Natural killer cell treated with Interleukin-12 subunit alpha and Interleukin-12 subunit beta and Interleukin-15 and Interleukin-18, amount 100 ng/mL, for 72 hours (primary cell): ENCODE data around the gene DENND11. TPM values are rescaled to one million over a fixed set of nuclear protein-coding genes. Genes with fewer than 3 reads are reported as not detected.

Experiments
- ATAC-seq, 2 donors: fragments of 150-1000 bp; cut with Tn5 transposase in 1 of 2; sonication (Bioruptor Pico), chemical (Tn5 transposase) in 1 of 2; 2 replicates each; pipeline ENCODE4 v1.10.0; 2021
- DNase-seq: peaks from one replicate; pipeline ENCODE4 v3.0.0; 2022; ENCODE audit warnings: low spot score
- H3K27ac Mint-ChIP-seq, 2 donors: 1 replicate in 1 of 2; 2 replicates in 1 of 2; pipeline ENCODE4 v1.8.0; 2022; ENCODE audit warnings: mixed read lengths in 2 of 2, mild to moderate bottlenecking in 1 of 2, moderate library complexity in 1 of 2
- H3K27me3 Mint-ChIP-seq, 2 donors: 1 replicate in 1 of 2; 2 replicates in 1 of 2; pipeline ENCODE4 v1.8.0; 2022; ENCODE audit warnings: mixed read lengths in 2 of 2
- H3K36me3 Mint-ChIP-seq: one replicate; pipeline ENCODE4 v1.8.0; 2022; ENCODE audit warnings: mixed read lengths
- H3K4me1 Mint-ChIP-seq, 2 donors: 1 replicate in 1 of 2; 2 replicates in 1 of 2; pipeline ENCODE4 v1.8.0; 2022; ENCODE audit warnings: low read depth in 2 of 2, mixed read lengths in 2 of 2, mild to moderate bottlenecking in 1 of 2
- H3K4me3 Mint-ChIP-seq: one replicate; pipeline ENCODE4 v1.8.0; 2022; ENCODE audit warnings: mixed read lengths
- H3K9me3 Mint-ChIP-seq: 2 replicates; pipeline ENCODE4 v1.8.0; 2022; ENCODE audit warnings: mixed read lengths
- total RNA-seq, 2 donors: library from RNA; stranded (reverse); gene quantifications; one replicate each; pipeline ENCODE4 v1.2.3, GENCODE V29; 2022

DENND11 gene
- total RNA-seq, 2 donors from 2014 or later = 24.7 to 40.0 TPM

DNA sequence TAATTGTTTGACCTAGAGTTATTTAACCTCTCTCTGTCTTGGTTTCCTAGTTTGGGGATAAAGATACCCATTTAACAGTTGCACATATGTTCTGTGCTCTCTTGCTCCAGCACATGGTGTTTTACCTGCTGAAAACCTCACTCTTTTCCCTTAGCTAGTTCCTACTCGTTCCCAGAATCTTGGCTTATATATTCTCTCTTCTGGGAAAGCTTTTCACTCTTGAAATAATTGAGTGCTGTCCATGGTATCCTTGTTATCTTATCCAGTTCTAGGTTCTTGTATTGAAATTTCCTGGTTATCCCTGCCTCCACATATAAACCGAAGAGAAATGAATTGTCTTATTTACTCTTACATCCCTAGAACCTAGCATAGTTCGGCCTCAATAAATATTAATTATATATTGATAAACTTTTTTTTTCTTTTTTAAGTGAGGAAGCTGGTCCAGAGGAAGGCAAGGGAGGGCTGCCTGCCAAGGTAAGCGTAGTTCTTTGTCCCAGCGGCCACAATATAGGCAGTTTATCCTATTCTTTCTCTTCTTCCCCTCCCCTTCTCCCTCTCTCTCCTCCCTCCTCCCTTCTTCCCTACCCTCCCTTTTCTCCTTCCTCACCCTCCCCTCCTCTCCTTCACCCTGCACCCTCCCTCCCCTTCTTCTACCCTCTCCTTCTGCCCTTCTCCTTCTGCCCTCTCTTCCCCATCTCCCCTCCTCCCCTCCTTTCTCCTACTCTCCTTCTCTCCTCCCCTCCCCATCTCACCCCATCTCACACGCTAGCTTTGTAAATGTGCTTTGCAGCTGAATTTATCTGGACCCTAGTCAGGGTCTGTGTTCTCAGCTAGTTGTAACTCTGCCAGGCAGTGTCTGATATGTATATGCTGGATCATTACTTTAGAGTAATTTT lies 14.1 kb upstream of the DENND11 start:
- Mint-ChIP-seq H3K4me3 (no peak overlapping the region), H3K9me3 (no peaks in the 10 kb centered on the region), H3K36me3 (peaks cover 1% of the 10 kb centered on the region), H3K27me3 (no peaks in the 10 kb centered on the region), H3K27ac (no peak overlapping the region), H3K4me1 (peaks cover 15 to 18% of the 10 kb centered on the region in 2 donors)
- ATAC-seq (no peak), DNase-seq (no peak)

DNA sequence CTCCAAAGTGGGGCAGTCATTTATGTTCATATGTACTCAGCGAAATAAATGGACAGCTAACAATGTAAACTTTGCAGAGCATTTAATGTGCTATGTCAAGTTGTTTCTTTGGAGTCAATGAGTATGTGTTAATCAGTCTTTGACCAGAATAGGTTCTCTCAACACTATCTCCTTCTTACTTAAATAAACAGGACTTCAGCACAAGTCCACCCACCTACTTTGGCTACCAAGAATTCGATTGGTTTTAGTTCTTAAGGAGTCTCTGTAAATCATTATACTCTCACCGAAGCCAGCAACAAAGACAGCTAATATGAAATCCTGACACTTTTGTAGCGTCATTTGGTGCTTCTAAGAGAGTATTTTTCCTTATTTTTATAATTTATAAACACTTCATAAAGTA lies 13.1 kb upstream of the DENND11 start:
- Mint-ChIP-seq H3K4me3 (no peak overlapping the region), H3K9me3 (no peaks in the 10 kb centered on the region), H3K27me3 (no peaks in the 10 kb centered on the region), H3K36me3 (peaks cover 9% of the 10 kb centered on the region), H3K27ac (no peak overlapping the region), H3K4me1 (peaks cover 23 to 28% of the 10 kb centered on the region in 2 donors)
- no peak for DNase-seq
- no peak for ATAC-seq

DNA sequence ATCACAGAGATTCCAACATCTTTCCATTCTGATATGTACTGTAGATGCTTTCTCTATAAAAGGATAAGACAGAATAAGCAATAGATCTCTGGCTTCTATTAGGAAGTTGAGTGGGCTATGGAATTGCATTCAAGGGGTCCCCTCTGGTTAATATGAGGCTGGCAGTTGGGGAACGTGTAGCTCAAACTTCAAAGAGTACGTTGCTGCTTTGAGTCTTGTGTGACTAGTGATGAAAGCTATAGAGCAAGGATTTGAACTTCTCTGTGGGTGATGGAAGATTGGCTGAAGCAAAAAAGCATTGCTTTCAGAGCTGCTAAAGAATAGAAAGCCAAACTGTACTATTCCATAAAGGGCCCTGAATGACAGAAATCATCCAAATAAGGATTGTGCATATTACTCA lies 12.6 kb upstream of the DENND11 start:
- Mint-ChIP-seq H3K9me3 (no peaks in the 10 kb centered on the region), H3K27ac (no peak overlapping the region), H3K4me3 (no peak overlapping the region), H3K36me3 (peaks cover 9% of the 10 kb centered on the region), H3K4me1 (peaks cover 23 to 30% of the 10 kb centered on the region in 2 donors), H3K27me3 (no peaks in the 10 kb centered on the region)
- DNase-seq (no peak), ATAC-seq (no peak)

DNA sequence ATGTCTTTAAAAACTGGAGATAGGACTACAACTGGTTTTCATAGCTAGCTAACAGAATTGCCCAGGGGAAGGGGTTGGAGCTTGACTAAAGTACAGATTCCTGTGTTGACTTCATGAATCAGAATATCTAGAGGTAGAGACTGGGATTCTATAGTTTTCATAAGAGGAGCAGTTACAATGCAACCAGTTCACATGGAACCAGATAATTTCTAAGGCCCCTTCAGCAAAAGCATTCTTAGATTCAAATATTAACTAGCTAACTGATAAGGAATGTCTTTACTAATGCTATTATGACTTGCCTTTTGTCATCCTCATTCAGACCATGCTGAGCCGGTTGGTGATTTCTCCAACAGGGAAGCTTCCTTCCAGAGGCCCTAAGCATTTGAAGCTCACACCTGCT lies 11.9 kb upstream of the DENND11 start:
- no peaks in the 10 kb centered on the region for H3K9me3 Mint-ChIP-seq
- no peak overlapping the region for H3K27ac Mint-ChIP-seq
- peaks cover 23 to 30% of the 10 kb centered on the region in 2 donors for H3K4me1 Mint-ChIP-seq
- no peak for ATAC-seq
- no peaks in the 10 kb centered on the region for H3K27me3 Mint-ChIP-seq
- no peak for DNase-seq
- peaks cover 9% of the 10 kb centered on the region for H3K36me3 Mint-ChIP-seq
- H3K4me3 Mint-ChIP-seq = no peak overlapping the region

DNA sequence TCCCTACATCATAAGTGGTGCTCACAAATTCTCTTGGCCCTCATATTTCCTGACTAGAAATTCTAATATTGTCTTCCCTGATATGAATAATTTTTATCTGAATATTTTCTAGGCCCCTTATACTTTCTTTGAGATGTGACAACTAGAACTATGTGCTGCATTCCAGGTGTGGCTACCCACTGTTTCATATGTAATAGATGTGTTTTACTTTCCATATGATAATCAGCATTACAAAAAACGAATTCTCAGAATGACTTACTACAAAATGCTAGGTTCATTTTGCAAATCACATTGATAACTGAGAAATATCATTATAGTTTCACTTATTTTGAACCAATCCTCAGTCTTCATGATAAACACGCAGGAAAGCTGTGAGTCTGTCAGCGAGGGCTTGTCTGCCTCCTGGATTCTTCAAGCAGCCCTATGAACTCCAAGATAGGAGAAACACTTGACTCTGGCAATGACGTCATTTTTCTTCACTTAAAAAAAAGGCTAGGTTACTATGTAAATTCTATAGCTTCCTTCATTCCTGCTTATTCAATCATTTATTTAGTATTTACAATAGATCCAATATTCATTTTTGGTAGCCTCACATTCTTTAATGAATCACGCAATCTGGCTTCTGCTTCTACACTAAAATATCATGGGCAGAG lies 10.8 kb upstream of the DENND11 start:
- ATAC-seq = no peak
- Mint-ChIP-seq H3K27ac (peak overlapping the region in 1 of 2 donors; percentile 0), H3K4me3 (no peak overlapping the region)

DNA sequence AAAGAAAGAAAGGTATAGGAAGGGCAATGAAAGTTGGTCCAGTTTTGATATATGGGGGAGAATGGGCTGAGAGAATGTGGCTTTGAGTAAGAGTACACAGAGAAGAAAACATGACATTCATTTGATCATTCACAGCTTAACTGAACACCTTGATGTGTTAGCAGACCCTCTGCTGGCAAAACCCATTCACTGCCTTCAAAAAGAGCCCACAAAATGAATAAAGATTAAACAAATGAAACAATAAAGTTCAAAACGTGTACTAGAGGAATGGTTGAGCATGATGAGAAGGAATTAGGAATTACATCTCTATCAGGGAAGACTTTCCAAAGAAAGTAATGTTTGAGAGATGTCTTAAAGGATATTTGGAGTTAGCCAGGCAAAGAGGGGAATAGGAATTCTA lies 8.3 kb upstream of the DENND11 start:
- no peaks in the 10 kb centered on the region for H3K9me3 Mint-ChIP-seq
- ATAC-seq (no peak), DNase-seq (no peak)
- peaks cover 23 to 30% of the 10 kb centered on the region in 2 donors for H3K4me1 Mint-ChIP-seq
- peaks cover 9% of the 10 kb centered on the region for H3K36me3 Mint-ChIP-seq
- no peak overlapping the region for H3K4me3 Mint-ChIP-seq
- H3K27ac Mint-ChIP-seq = peak overlapping the region in 1 of 2 donors; percentile 0
- peaks cover 0 to 2% of the 10 kb centered on the region in 2 donors for H3K27me3 Mint-ChIP-seq

More for the DNA sequence above, 10.8 kb upstream of the DENND11 start:
- DNase-seq = no peak
- Mint-ChIP-seq H3K36me3 (peaks cover 9% of the 10 kb centered on the region), H3K4me1 (peaks cover 23 to 30% of the 10 kb centered on the region in 2 donors), H3K27me3 (no peaks in the 10 kb centered on the region), H3K9me3 (no peaks in the 10 kb centered on the region)

DNA sequence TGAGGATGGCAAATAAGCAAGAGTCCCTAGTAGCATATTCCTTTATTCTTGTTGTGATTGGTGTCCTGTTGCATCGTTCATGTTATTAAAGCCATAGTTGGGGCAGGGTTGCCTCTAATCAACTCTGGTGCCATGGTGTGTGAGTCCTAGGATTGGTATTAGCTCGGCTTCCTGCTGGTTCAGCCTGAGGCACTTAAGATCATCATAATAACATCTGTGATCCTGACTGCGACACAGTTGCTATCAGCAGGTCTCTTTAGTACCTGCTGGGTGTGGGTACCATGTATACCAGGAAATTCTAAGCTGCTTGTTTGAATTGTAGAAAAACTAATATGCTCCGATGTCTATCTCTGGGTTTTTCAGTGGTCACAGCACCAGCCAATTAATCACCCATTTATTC lies 7.8 kb upstream of the DENND11 start:
- H3K9me3 Mint-ChIP-seq = no peaks in the 10 kb centered on the region
- H3K27ac Mint-ChIP-seq = peak overlapping the region in 1 of 2 donors; percentile 0
- H3K4me1 Mint-ChIP-seq = peaks cover 23 to 30% of the 10 kb centered on the region in 2 donors
- DNase-seq (no peak), ATAC-seq (no peak)
- no peak overlapping the region for H3K4me3 Mint-ChIP-seq
- H3K27me3 Mint-ChIP-seq = peaks cover 0 to 2% of the 10 kb centered on the region in 2 donors
- H3K36me3 Mint-ChIP-seq = peaks cover 9% of the 10 kb centered on the region

DNA sequence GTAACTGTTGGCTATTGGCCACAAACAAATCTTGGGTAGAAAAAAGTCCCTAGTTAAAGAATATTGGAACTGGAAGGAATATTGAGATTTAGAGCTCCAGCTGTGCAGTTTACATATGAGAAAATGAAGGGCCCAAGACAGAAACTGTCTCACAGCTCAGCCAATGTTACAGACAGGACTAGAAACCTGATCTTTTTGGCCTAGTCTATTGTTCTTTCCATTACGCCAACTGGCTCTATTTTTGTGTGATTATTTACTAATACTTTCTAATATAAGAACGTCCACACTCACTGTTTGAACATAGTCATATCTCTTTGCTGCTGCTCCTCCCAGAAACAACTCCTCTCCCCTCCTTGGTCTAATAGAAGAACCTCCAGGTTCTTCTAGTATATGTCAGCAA lies 7.4 kb upstream of the DENND11 start:
- DNase-seq (no peak), ATAC-seq (no peak)
- Mint-ChIP-seq H3K4me3 (no peak overlapping the region), H3K27me3 (peaks cover 0 to 2% of the 10 kb centered on the region in 2 donors), H3K9me3 (no peaks in the 10 kb centered on the region), H3K36me3 (peaks cover 9% of the 10 kb centered on the region), H3K27ac (no peak overlapping the region), H3K4me1 (peaks cover 23 to 30% of the 10 kb centered on the region in 2 donors)

DNA sequence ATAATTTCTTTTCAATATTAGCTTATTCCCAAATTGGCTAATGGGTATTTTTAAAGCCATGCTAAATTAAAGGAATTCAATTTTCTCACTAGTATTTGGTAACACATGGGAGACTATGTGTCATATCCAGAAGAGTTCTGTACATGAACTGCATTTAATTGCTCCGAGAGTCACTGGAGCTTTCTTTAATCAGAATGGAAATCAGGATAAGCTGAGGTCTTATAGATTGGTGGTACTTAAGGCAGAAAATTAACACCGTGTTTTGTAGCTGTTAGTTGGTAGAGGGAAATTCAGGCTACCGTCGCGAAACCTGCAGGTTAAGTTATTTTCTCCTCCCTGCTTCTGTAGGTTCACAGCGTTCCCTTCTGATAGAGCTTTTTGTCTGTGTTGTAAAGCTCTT lies 6.4 kb upstream of the DENND11 start, which contains the start of gene WEE2:
Gene WEE2 (plus strand): TSS at position 3 of the 400 bp plus-strand sequence. CDS start 406 bp downstream, outside the sequence.
- ATAC-seq = no peak
- Mint-ChIP-seq H3K4me1 (peaks cover 24 to 30% of the 10 kb centered on the region in 2 donors), H3K27ac (no peak within 1 kb of the TSS)

DNA sequence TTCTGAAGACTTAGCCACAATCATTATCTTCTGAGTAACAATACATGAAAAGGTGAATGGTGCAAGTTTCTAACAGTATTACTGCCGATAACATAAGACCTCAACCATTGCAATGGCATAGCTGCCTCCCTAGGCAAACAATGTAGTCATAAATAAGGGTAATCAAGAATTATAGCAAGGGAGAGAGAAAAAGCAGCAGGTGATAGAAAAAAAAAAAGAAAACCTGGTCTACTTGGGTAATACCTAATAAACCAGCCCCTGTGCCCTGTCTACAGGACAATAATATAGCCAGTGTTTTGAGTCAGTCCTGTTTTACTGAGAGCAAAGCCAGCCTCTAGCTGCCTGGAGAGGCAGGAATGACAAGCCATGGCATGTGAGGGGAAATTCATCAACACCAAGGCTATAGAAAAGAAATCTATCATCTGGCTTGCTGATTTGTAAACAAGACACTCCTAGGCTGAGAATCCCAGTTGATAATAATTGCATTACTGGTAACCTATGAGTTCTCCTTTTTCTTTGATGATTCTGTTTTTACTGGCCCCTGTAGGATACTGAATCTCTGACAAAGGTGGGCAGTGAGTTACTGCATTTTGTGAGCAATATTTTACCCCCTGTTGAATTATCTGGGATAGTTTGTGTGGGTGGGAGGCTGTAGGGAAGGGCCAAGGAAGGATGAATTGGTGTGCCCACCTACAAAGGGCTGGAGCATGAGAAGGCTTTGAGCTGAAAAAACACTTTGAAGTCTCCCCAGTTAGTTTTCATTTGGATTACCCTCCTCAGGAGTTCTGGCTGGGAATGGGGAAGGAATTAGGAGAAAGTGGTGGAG lies 4.5 kb upstream of the DENND11 start:
- Mint-ChIP-seq H3K27ac (no peak overlapping the region), H3K9me3 (no peaks in the 10 kb centered on the region), H3K4me3 (no peak overlapping the region), H3K27me3 (peaks cover 11 to 13% of the 10 kb centered on the region in 2 donors), H3K4me1 (peaks cover 20 to 23% of the 10 kb centered on the region in 2 donors), H3K36me3 (peaks cover 9% of the 10 kb centered on the region)
- ATAC-seq = no peak
- no peak for DNase-seq

More for the DNA sequence above, 6.4 kb upstream of the DENND11 start, which contains the start of gene WEE2:
- peaks cover 1 to 6% of the 10 kb centered on the region in 2 donors for H3K27me3 Mint-ChIP-seq
- H3K9me3 Mint-ChIP-seq = no peaks in the 10 kb centered on the region
- DNase-seq = no peak
- peaks cover 9% of the 10 kb centered on the region for H3K36me3 Mint-ChIP-seq
- no peak within 1 kb of the TSS for H3K4me3 Mint-ChIP-seq

DNA sequence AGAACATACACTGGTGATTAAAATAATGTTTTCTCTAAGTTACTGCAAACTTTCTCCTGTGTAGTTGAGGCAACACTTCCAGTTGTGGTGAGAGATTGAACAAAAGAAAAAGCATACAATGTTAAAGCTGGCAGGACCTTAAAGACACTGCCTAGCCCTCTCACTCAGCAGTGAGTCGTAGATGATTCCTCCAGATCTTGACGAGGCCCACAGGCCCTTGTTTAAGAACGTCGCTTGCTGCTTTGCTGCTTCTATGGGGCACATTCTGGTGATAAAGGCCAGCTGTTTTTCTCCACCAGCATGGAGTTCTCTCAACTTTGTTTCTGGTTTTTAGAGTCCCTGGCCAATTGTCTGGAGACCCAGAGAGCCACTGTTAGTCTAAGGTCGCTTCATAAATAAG lies 2.8 kb upstream of the DENND11 start:
- DNase-seq (no peak), ATAC-seq (no peak)
- no peaks in the 10 kb centered on the region for H3K36me3 Mint-ChIP-seq
- H3K27ac Mint-ChIP-seq = no peak overlapping the region
- H3K27me3 Mint-ChIP-seq = peaks cover 11 to 13% of the 10 kb centered on the region in 2 donors
- no peaks in the 10 kb centered on the region for H3K9me3 Mint-ChIP-seq
- no peak overlapping the region for H3K4me3 Mint-ChIP-seq
- peaks cover 21 to 22% of the 10 kb centered on the region in 2 donors for H3K4me1 Mint-ChIP-seq

DNA sequence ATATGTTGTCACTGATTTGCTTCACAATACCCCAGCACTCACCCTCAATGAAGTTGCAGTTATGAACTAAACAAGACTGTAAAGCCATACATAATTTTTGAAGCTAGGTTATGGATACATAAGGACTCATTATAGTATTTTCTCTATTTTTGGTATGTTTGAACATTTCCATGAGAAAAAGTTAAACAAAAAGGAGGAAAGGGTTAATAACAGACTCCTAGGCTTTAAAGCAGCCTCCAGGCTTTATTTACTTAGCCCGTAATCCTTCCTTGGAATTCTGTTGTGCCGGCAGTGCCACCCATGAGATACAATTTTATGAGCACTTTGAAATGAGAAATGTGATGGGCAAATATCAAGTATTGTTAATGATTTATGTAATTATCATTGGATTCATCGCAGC lies 2.1 kb upstream of the DENND11 start:
- Mint-ChIP-seq H3K4me1 (peaks cover 26 to 27% of the 10 kb centered on the region in 2 donors), H3K36me3 (no peaks in the 10 kb centered on the region), H3K9me3 (no peaks in the 10 kb centered on the region), H3K4me3 (no peak overlapping the region), H3K27ac (no peak overlapping the region), H3K27me3 (peaks cover 11 to 13% of the 10 kb centered on the region in 2 donors)
- no peak for DNase-seq
- no peak for ATAC-seq

DNA sequence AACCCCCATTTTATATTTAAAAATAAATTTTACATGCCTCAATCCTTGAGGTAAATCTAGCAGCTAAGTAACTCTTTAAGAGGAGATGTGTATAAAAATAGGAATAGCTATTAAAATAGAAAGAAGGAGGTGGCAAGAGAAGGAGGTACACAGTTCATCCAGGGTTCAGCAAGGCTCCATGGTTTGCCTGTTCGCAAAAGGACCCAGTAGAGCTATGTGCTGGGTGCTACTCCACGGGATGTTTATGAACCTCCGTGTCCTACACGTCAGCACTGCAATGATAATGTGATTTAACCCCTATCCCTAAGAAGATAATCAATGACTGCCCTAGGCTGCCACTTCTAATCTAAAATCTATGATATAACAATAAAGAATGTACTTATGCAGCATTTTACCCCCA lies 926 bp upstream of the DENND11 start:
- Mint-ChIP-seq H3K9me3 (no peaks in the 10 kb centered on the region), H3K27me3 (peaks cover 11 to 13% of the 10 kb centered on the region in 2 donors), H3K4me1 (peaks cover 37 to 38% of the 10 kb centered on the region in 2 donors), H3K36me3 (no peaks in the 10 kb centered on the region), H3K4me3 (no peak overlapping the region), H3K27ac (peak overlapping the region in 1 of 2 donors; percentile 69)
- DNase-seq (no peak), ATAC-seq (no peak)
